HG03460 (cell line): ENCODE data around the gene CCDC81.

Experiments
- ATAC-seq: cut with Tn5 transposase; IDR thresholded peaks from one replicate; pipeline ENCODE4 v1.9.1; 2021; ENCODE audit not compliant: unreplicated experiment

CCDC81 gene

GRCh38 chr11:86438685-86439084 is 64.0 kb downstream of the CCDC81 start:
- no peak for ATAC-seq

DNA sequence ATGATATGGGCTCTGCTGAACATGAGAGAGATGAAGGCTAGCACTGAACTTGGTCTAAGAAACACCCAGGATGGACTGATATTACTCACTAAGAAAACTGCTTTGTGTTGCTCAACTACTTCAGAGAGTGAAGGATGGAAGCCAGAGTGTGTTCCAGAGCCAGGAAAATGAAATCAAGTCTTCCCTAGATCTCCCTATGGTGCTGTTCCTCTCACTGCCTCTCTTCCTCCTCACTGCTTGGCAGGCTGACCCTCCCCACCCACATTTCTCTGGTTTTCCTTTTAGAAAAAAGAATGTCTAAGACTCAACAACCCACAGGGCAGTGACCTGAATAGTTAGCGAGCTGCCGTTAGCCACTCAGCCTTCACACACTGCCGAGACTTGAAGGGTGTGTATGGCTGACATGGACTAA is 65.6 kb downstream of the CCDC81 start:
- ATAC-seq: no peak

DNA sequence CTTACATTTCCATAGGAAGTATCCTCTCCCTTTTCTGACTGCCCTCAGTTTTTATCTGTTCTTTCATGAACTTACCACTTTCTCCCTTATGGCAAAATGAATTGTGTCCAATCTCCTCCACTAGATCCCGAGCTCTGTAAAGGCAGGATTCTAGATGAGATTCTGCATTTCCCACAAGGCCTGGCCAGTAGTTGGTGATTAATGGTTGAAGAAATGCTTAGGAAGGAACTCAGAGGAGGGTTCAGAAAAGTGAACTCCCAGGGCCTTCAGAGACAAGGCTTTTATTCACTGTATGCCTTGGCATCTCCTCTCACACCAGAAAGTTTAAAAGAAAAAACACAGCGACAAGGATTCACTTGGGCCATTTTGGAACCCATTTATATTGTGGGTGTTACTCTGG is 66.2 kb downstream of the CCDC81 start:
- no peak for ATAC-seq

- no peak for ATAC-seq
Measured at GRCh38 chr11:86442420-86442819, 67.7 kb downstream of the CCDC81 start.

- ATAC-seq: no peak
Measured at GRCh38 chr11:86442827-86443226, 68.1 kb downstream of the CCDC81 start.

GRCh38 chr11:86443415-86443814 is 68.7 kb downstream of the CCDC81 start:
- no peak for ATAC-seq

- no peak for ATAC-seq
Measured at GRCh38 chr11:86444981-86445380, 70.3 kb downstream of the CCDC81 start.

DNA sequence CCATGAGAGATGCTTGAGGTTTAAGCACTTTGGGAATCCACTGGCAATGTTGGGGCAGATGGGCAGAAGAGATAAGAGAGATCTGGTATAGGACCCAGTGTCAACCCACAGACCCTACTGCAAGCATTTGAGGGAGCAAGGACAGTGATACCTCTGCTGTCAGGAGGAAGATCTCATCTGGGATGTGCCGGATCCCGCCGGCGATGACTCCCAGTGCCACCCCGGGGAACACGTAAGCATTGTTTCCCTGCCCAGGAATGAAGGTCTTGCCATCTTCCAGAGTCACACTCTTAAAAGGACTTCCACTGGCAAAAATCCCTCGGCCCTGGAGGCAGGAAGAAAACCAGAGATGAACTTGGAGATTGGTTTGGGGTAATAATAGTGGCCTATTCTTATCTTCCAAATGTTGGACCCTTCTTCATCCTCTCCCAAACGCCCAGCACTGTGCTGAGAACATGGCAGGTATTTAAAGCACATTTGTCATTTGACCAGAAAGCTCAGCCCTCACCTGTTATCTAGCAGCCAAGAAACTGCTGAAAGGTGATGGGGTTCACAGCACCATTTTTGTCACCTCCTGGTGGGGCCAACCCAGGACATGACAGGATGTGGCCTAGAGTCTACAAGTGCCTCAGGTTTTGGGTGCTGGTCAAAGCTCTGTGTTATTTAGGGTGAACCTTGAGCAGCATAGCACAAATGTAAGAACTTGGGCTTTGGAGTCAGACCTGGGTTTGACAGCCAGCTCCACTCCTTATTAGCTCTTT is 71.7 kb downstream of the CCDC81 start:
- ATAC-seq: no peak

DNA sequence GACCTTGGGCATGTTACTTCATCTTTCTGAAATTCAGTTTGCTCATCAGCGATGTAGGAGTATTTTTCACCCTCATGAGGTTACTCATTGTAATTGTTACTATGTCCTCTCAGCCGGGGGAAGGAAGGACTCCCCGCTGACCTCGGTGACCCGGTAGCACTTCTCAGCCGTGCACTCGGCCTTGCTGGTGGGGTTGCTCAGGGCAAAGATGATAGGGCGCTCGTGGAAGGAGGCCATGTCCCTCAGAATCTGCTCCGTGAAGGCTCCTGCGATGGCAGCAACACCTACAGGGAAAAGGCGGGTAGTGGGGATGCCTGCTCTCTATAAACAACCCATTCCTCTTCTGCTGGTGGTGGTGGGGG is 72.2 kb downstream of the CCDC81 start:
- ATAC-seq: no peak

DNA sequence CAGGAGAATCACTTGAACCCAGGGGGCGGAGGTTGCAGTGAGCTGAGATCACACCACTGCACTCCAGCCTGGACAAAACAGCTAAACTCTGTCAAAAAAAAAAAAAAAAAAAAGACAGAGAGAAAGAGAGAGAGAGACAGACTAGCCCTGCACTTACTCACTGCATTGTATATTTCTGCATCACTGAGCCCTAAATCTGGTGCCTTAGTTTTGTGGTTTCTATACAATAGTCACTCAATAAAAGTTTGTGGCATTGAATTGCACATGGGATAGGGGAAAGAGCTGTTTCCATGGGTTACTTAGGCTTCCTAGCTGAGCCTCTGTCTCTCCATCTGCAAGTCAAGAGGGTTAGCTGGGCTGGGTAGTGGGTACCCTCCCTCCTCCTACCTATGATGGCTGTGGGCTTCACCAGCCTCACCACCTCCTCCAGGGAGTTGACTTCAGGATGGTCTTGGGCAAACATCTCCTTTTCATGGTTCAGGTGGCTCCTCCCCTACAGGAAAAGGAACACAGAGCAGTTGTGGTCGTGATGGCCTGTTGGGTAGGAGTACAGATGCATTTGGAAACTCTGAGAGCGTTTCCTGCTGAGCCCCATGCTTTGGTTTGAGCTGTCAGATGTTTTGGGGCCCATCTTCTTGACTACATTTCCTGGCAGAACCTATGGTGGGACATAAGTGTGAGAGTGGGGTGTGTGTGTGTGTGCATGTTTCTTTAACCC is 73.2 kb downstream of the CCDC81 start:
- ATAC-seq: no peak

DNA sequence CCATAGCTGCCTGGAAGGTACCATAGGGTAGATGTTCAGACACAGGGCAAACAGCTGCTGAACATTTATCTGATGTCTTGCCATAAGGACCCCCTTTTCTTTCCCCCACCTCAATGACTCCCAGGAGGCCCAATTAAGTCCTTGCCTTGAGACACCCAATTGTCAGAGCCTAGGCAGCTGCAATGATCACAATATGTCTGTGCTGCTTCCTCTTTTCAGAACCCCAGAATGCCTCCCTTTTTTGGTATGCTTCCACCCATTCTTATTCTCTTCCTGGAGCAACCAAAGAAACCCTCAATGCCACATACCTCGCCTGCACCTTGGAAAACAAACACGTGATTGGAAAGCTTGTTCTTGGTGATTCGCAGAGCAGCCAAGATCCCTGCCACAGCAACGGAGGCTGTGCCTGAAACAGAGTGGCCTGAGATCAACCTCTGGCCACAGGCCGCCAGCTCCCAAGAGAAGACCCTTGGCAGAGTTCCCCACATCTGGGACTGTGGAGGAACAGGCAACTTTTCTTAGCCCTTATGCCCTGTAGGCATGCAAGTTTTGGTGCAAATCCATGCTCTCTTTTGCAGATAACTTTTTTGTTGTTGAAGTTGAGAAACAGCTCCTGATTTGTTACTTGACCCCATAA is 75.4 kb downstream of the CCDC81 start:
- no peak for ATAC-seq

DNA sequence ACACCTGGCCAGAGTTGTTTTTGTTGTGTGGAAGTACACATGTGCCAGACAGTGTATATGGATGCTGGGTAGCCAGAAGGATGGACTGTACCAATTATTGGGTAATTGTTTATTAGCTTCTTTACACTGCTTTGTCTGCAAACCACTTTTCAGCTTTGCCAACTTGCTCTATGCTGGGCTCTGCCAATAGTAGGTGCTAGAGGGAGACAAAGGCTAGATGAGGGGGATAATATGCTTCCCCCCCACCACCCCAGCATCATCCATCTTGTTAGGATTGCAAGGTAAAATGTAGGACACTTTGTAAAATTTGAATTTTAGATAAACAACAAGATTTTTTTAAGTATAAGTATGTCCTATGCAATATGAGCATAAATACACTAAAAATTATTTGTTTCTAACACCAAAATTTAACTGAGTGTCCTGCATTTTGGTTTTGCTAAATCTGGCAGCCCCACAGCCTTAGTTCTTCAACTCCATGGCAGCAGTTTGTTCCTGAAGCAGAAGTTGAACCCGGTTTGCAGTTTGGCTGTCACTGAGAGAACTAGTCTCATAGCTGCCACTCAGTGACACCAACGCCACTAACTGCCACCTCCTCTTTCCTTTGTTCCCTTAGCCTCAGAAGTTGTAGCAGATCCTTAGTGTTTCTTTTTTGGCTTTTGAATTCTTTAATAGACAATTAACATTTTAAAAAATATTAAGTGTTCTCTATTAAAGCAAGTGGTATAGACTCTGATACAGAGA is 78.8 kb downstream of the CCDC81 start:
- ATAC-seq: no peak

- ATAC-seq: peak; percentile 87
Measured at GRCh38 chr11:86456075-86456939, 81.6 kb downstream of the CCDC81 start.

DNA sequence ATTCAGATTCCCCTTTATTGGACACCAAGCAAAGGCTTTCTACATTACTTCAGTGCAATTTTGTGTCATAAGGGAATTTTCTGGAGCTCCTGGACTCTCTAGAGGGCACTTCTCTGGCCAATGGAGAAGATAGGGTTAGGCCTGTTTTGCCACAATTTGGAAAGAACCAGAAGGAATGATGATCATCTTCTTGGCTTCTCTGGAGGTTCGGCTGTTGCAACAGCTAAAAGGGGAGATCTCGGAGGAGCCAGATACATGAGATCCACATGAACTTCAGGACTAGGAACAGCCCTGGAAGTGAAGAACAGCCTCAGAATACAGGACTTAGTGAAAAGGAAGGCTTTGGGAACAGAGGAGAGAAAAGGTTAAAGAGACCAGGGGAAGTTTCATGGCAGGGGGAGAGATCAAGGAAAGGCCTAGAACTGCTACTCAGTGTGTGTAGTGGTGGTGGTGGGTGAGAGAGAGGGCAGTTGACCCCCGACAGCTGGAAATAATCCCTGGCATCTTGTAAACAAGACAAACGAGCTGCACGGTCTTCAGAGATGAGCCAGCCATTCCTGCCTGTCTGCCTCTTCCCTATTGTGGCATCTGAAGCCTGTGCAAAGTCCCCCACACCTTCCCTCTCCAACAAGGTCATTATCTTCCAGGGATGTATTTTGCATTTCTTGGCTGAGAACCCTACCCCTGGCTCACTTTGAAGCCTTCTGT is 83.8 kb downstream of the CCDC81 start:
- ATAC-seq: no peak

DNA sequence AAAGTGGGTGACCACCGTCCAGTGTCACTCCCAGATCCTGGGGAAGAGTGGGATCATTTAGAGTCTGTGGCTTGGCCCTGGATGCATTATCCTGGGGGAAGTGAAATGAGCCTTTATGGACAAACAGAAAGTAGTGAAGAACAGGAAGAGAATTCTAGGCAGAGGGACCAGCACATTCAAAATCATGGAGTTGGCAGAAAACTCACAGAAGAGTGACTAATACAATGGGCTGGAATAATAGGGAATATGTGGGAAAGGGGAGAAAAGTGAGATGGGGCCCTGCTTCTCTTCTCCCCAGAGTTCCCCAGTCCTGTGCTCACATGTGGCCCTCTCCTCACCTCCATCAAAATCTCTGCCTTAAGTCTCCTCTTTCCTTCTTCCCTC is 84.3 kb downstream of the CCDC81 start:
- no peak for ATAC-seq

DNA sequence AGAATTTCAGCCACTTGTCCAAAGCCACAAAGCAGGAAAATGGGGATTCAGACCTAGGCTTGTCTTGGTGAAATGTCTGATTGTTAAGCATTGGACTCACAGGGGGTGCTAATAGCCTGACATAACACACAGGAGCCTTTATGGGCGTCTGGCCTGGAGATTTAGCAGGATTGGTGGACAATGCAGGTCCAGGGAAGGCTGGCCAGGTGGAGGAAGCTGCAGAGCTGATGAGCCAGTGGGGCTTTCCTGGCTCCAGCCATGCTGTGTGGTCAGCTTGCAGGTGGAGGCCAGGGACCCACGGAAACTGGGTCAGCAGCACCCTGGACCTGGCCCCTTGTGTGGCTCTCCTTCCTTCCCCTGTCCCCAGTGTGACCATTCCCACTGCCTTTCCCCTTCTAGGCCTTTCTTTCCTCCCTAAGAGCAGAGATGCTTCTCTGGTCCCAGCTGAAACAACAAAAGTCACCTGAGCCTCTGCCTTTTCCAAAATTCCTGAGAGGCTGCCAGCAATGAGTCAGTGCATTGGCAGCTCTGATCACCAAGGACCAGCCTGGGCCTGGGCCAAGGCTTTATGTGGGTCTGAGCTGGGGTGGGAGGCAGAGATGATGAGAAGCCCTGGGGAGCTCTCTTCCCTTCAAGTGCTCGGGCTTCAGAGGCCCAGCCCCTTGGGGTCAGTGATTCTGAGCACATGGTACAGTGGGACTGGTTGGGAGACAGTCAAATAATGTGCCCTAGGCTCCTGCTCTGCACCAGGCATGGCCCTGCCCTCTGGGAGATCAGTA is 85.2 kb downstream of the CCDC81 start:
- no peak for ATAC-seq

- no peak for ATAC-seq
Measured at GRCh38 chr11:86460461-86461385, 86.0 kb downstream of the CCDC81 start.

- no peak for ATAC-seq
Measured at GRCh38 chr11:86461892-86462291, 87.2 kb downstream of the CCDC81 start.
